HG03432 (cell line): ENCODE measurements around the gene MRPS26.
"Not testable (repeated sequence)": the region's sequence is repeated elsewhere in the genome, so short reads cannot be mapped to it uniquely, and the experiment has no call there.

ENCODE experiments used
- ATAC-seq: cut with Tn5 transposase; IDR thresholded peaks from one replicate; pipeline ENCODE4 v1.9.1; 2021; ENCODE audit warnings: mild to moderate bottlenecking, moderate library complexity; ENCODE audit not compliant: unreplicated experiment

Gene MRPS26

GRCh38 chr20:3041854-3042409 is 3.9 kb upstream of the MRPS26 start:
- no peak for ATAC-seq

GRCh38 chr20:3042625-3043024 is 3.2 kb upstream of the MRPS26 start:
- no peak for ATAC-seq

- no peak for ATAC-seq
Observed at GRCh38 chr20:3043322-3043721, 2.5 kb upstream of the MRPS26 start, which contains the start of gene GNRH2. Gene GNRH2 (plus strand): TSS chr20:3043622. CDS start chr20:3044415, 793 bp downstream.

- no peak for ATAC-seq
Observed at GRCh38 chr20:3044336-3044965, 1.4 kb upstream of the MRPS26 start.

DNA sequence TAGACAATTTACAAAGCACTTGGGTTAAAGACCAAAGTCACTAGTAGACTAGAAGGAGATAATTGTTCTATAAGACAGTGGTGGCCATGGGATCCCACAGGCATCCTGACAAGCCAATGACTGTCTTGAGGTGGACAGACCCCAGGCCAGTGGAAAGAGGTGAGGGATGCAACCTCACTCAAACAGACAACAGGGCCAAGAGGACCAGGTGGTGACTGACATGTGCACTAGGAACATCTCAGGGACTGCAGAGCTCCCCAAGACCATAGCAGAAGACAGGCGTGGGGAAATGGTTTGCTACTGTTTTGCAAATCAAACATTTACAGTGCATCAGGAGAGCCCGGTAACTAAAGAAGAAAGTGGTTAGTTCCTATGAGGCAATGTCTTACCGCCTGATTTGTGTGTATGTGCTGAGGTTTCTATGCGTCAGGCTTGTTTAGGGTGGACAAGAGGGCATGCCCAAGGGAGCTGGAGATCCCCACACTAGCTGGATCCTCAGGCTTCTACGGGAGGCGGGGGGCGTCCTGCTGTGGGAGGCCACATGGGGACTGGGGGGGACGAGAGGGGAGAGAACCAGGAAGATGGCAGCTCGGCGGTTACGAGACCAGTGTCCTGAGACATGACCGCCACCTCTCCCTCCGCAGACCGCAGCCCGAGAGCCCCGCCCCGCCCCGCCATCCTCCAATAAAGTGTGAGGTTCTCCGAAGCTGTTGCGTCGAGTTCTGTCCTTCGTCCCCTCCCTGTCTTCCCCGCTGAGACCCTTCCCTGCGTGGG is 623 bp upstream of the MRPS26 start:
- ATAC-seq = peak; percentile 46

- no peak for ATAC-seq
Observed at GRCh38 chr20:3046677-3047462, 1.0 kb downstream of the MRPS26 start.

GRCh38 chr20:3047486-3048419 is 1.9 kb downstream of the MRPS26 start:
- no peak for ATAC-seq

GRCh38 chr20:3051385-3052019 is 5.7 kb downstream of the MRPS26 start:
- ATAC-seq = no peak

- no peak for ATAC-seq
Observed at GRCh38 chr20:3059489-3059888, 13.6 kb downstream of the MRPS26 start.

DNA sequence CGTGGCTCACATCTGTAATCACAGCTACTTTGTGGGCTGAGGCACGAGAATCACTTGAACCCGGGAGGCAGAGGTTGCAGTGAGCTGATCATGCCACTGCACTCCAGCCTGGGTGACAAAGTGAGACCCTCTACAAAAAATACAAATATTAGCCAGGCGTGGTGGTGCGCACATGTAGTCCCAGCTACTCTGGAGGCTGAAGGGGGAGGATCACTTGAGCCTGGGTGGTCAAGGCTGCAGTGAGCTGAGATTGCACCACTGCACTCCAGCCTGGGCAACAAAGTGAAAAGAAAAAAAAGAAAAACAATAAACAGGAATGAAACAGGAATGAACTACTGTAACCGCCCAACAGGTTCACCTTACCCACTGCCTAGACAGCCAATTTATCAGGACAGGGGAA is 18.3 kb downstream of the MRPS26 start:
- ATAC-seq = not testable (repeated sequence)

GRCh38 chr20:3067139-3068014 is 21.5 kb downstream of the MRPS26 start:
- no peak for ATAC-seq

GRCh38 chr20:3068075-3068474 is 22.2 kb downstream of the MRPS26 start:
- ATAC-seq = no peak

- no peak for ATAC-seq
Observed at GRCh38 chr20:3068986-3069900, 23.4 kb downstream of the MRPS26 start.

DNA sequence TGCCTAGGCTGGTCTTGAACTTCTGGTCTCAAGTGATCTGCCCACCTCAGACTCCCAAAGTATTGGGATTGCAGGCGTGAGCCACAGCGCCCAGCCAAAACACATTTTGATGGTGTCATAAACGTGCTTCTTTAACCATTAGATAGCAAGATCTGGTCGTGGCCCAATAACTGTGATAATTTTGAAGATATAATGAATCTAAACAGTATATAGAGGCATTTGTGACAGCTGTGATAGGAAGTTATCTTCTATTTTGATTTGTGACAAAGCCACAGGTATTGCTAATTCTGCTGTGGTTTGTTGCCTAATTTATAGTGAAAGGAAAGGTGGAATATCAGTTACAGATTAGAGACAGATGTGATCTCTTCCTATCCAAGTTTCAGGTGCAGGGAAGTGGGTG is 24.9 kb downstream of the MRPS26 start:
- no peak for ATAC-seq

DNA sequence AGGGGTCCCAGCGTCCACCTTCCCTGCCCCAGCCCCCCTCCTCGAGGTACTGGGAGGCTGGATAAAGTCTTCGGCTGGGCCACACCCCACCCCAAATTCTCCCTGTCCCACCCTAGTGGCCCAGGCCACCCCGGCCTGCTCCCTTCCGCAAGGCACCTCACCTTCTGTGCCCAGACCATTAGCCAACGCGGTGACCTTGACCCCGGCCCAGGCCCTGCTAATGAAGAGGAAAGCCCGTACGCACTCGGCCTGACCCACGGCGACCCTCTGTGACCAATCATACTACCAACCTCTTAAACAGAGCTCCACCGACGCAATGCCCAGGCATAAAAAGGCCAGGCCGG is 25.4 kb downstream of the MRPS26 start:
- no peak for ATAC-seq

DNA sequence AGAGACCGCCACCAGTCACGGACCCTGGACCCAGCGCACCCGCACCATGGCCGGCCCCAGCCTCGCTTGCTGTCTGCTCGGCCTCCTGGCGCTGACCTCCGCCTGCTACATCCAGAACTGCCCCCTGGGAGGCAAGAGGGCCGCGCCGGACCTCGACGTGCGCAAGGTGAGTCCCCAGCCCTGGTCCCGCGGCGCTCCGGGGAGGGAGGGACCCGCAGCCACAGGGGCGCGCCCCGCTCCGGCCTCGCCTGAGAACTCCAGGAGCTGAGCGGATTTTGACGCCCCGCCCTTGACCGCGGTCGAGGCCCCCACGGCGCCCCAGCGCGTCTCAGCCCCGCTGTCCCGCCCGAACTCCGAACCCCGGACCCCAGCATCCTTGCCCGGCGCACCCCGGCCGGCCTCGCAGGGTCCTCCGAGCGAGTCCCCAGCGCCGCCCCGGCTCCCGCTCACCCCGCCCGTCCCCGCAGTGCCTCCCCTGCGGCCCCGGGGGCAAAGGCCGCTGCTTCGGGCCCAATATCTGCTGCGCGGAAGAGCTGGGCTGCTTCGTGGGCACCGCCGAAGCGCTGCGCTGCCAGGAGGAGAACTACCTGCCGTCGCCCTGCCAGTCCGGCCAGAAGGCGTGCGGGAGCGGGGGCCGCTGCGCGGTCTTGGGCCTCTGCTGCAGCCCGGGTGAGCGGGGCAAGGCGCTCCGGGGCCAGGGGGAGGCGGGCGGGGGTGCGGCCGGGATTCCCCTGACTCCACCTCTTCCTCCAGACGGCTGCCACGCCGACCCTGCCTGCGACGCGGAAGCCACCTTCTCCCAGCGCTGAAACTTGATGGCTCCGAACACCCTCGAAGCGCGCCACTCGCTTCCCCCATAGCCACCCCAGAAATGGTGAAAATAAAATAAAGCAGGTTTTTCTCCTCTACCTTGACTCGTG is 26.0 kb downstream of the MRPS26 start, which contains the start of gene OXT:
Gene OXT, plus strand, starts transcription at position 11 of the 920 bp plus-strand sequence. Its CDS starts 36 bp downstream, at position 47.
- ATAC-seq = no peak
